IMR-90 (cell line): ENCODE results near the gene CAND1. TPM values are rescaled to one million over a fixed set of nuclear protein-coding genes. Genes with fewer than 3 reads are reported as not detected.

Source experiments
- ATAC-seq: fragments of 200-7000 bp; cut with Tn5 transposase; 2 replicates; pipeline ENCODE4 v1.9.1; 2020; ENCODE audit warnings: low read depth, mild to moderate bottlenecking, moderate library complexity
- BruUV-seq: library from RNA; stranded (reverse); fragments of 400-500 nt; replicated peaks from 2 replicates; lab custom pipeline; 2021; lab: Mats Ljungman, UMichigan
- CTCF ChIA-PET: fragments of 300-600 bp; formaldehyde crosslinking; extraction: SDS; loops from one replicate; lab custom pipeline; 2021; ENCODE audit warnings: antibody characterized with exemption; lab: Yijun Ruan, JAX
- POLR2A ChIA-PET: fragments of 300-600 bp; sonication (Branson Sonifier 250); formaldehyde crosslinking; loops from one replicate; lab custom pipeline; 2022; ENCODE audit warnings: antibody characterized with exemption; ENCODE audit not compliant: unreplicated experiment; lab: Charles Lee
- DNase-seq: peaks from one replicate; pipeline ENCODE4 v3.0.0; 2013
- H2AFZ ChIP-seq: replicated peaks from 2 replicates; pipeline ENCODE3; 2013; ENCODE audit warnings: low read length, mild to moderate bottlenecking; ENCODE audit not compliant: poor library complexity
- H2AK5ac ChIP-seq: 2 replicates; pipeline ENCODE4 v1.6.1; 2013; ENCODE audit warnings: low read depth, low read length, inconsistent platforms
- H2AK9ac ChIP-seq: replicated peaks from 2 replicates; pipeline ENCODE3; 2013; ENCODE audit warnings: mild to moderate bottlenecking, low read depth, low read length, moderate library complexity; ENCODE audit not compliant: poor library complexity
- H2BK120ac ChIP-seq: 2 replicates; pipeline ENCODE4 v1.6.1; 2013; ENCODE audit warnings: low read depth, low read length, inconsistent platforms
- H2BK15ac ChIP-seq: 3 replicates; pipeline ENCODE4 v1.6.1; 2013; ENCODE audit warnings: low read depth, low read length, inconsistent platforms
- H2BK20ac ChIP-seq: 2 replicates; pipeline ENCODE4 v1.6.1; 2013; ENCODE audit warnings: low read depth, mild to moderate bottlenecking, inconsistent platforms, low read length, moderate library complexity
- H2BK5ac ChIP-seq: 2 replicates; pipeline ENCODE4 v1.6.1; 2013; ENCODE audit warnings: mild to moderate bottlenecking, low read depth, low read length, inconsistent platforms; ENCODE audit not compliant: poor library complexity, severe bottlenecking
- H3K14ac ChIP-seq: replicated peaks from 2 replicates; pipeline ENCODE4 v1.6.1; 2013; ENCODE audit warnings: low read depth, low read length, inconsistent platforms
- H3K18ac ChIP-seq: 2 replicates; pipeline ENCODE4 v1.6.1; 2013; ENCODE audit warnings: low read depth, low read length, control low read depth
- H3K23ac ChIP-seq: 2 replicates; pipeline ENCODE4 v1.6.1; 2013; ENCODE audit warnings: low read depth, low read length, inconsistent platforms
- H3K27ac ChIP-seq: 2 replicates; pipeline ENCODE4 v1.5.1; 2013; ENCODE audit warnings: mild to moderate bottlenecking, control low read depth, low read length; ENCODE audit not compliant: insufficient read depth
- H3K27me3 ChIP-seq: 2 replicates; pipeline ENCODE4 v1.6.1; 2013; ENCODE audit warnings: low read length; ENCODE audit not compliant: control insufficient read depth, insufficient read depth
- H3K36me3 ChIP-seq: 2 replicates; pipeline ENCODE4 v1.6.1; 2013; ENCODE audit warnings: low read length, mixed read lengths; ENCODE audit not compliant: control insufficient read depth, insufficient read depth
- H3K4ac ChIP-seq: 2 replicates; pipeline ENCODE4 v1.6.1; 2013; ENCODE audit warnings: low read depth, low read length, inconsistent platforms
- H3K4me1 ChIP-seq: 2 replicates; pipeline ENCODE4 v1.6.1; 2013; ENCODE audit warnings: low read length, mixed read lengths; ENCODE audit not compliant: control insufficient read depth, insufficient read depth
- H3K4me2 ChIP-seq: 2 replicates; pipeline ENCODE4 v1.6.1; 2013; ENCODE audit warnings: low read depth, mild to moderate bottlenecking, control low read depth, low read length, moderate library complexity
- H3K4me3 ChIP-seq: 2 replicates; pipeline ENCODE4 v1.5.1; 2013; ENCODE audit warnings: low read depth, mild to moderate bottlenecking, control low read depth, low read length, moderate library complexity; ENCODE audit not compliant: insufficient read depth
- H3K56ac ChIP-seq: 2 replicates; pipeline ENCODE4 v1.6.1; 2013; ENCODE audit warnings: low read length, inconsistent platforms; ENCODE audit not compliant: insufficient read depth; ENCODE audit errors: extremely low read depth
- H3K79me1 ChIP-seq, 2 experiments: 2 replicates each; pipeline ENCODE4 v1.6.1; 2013; ENCODE audit warnings: low read length in 2 of 2, inconsistent platforms in 1 of 2, low read depth in 1 of 2
- H3K9ac ChIP-seq: 2 replicates; pipeline ENCODE4 v1.6.1; 2013; ENCODE audit warnings: low read depth, low read length, control low read depth
- H3K9me1 ChIP-seq: 2 replicates; pipeline ENCODE4 v1.6.1; 2013; ENCODE audit warnings: low read length, inconsistent platforms; ENCODE audit not compliant: insufficient read depth
- H3K9me3 ChIP-seq: 2 replicates; pipeline ENCODE4 v1.6.1; 2013; ENCODE audit warnings: low read length; ENCODE audit not compliant: control insufficient read depth, insufficient read depth
- H4K20me1 ChIP-seq: 2 replicates; pipeline ENCODE4 v1.6.1; 2013; ENCODE audit warnings: low read length, inconsistent platforms; ENCODE audit not compliant: insufficient read depth
- H4K5ac ChIP-seq: 2 replicates; pipeline ENCODE4 v1.6.1; 2013; ENCODE audit warnings: mild to moderate bottlenecking, low read depth, low read length, control low read depth
- H4K8ac ChIP-seq, 2 experiments: 2 replicates each; pipeline ENCODE4 v1.6.1; 2013; ENCODE audit warnings: low read depth in 2 of 2, low read length in 2 of 2, control low read depth in 1 of 2, inconsistent platforms in 1 of 2
- H4K91ac ChIP-seq: 2 replicates; pipeline ENCODE4 v1.6.1; 2013; ENCODE audit warnings: low read depth, low read length, inconsistent platforms; ENCODE audit not compliant: insufficient read depth
- ELK1 ChIP-seq: fragments of 150-350 bp; IDR thresholded peaks from 2 replicates; pipeline ENCODE4 v1.6.1; 2016; ENCODE audit warnings: low read depth, mild to moderate bottlenecking, low read length, moderate library complexity, borderline replicate concordance
- MXI1 ChIP-seq: IDR thresholded peaks from 2 replicates; pipeline ENCODE4 v1.6.1; 2012; ENCODE audit warnings: low read depth, mild to moderate bottlenecking, low read length, moderate library complexity, borderline replicate concordance
- RAD21 ChIP-seq: IDR thresholded peaks from 2 replicates; pipeline ENCODE4 v1.6.1; 2012; ENCODE audit warnings: low read length, improper control_type of control experiment
- WGBS, 2 experiments: methylation state at CpG; one replicate each; pipeline versions ENCODE4 v1.1.5 to v1.1.7; 2013; ENCODE audit warnings: missing lambda C conversion rate in 2 of 2; ENCODE audit not compliant: insufficient read length in 1 of 2; ENCODE audit errors: extremely low coverage in 2 of 2; 5-methylcytosine and 5-hydroxymethylcytosine counted together
- dilution Hi-C: fragments of 300-500 bp; cut with HindIII; formaldehyde crosslinking; loops from one replicate; pipeline ENCODE4 v1.14.3; 2018; ENCODE audit warnings: low sequenced_read_pairs; ENCODE audit not compliant: unreplicated experiment
- in situ Hi-C: fragments of 300-500 bp; cut with MboI; formaldehyde crosslinking; loops from 3 replicates; pipeline ENCODE4 v1.14.3; 2019; ENCODE audit warnings: low sequenced_read_pairs, inconsistent platforms, mixed read lengths
- intact Hi-C: fragments of 100-400 bp; cut with micrococcal nuclease; formaldehyde crosslinking; loops from 2 replicates; pipeline ENCODE4 v1.10.0; 2022
- polyA plus RNA-seq, 3 experiments: library from polyadenylated mRNA; depleted of rRNA; stranded (reverse); fragments of >200 nt; gene quantifications; 2 replicates each; pipeline ENCODE4 v1.2.3, GENCODE V29; 2012; ENCODE audit warnings: low replicate concordance in 1 of 3
- total RNA-seq: library from RNA; depleted of rRNA; stranded (reverse); fragments of >200 nt; gene quantifications from 2 replicates; pipeline ENCODE4 v1.2.3, GENCODE V29; 2012

The CAND1 gene
- total and polyA plus RNA-seq, 2 of the 4 experiments (the other 2 are of a cell fraction) = 42.6 to 91.4 TPM

DNA sequence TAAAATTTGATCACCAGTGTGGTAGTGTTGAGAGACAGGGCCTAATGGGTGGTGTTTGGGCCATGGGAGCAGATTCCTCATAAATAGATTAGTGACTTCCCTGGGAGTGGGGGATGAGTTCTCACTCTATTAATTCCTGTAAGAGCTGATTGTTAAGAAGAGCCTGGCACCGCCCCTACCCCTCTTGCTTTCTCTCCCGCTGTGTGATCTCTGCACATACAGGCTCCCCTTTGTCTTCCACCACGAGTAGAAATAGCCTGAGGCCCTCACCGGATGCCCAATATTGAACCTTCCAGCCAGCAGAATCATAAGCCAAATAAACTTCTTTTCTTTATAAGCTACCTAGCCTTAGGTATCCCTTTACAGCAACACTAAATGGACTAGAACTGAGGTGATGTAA lies 31.9 kb upstream of the CAND1 start:
- no peak for DNase-seq
- intact Hi-C loops (no loop called here), dilution Hi-C loops (no loop called here), in situ Hi-C loops (no loop called here)
- Histone ChIP-seq H3K9me3 (no peaks in the 10 kb centered on the region), H3K4me3 (no peak overlapping the region), H4K91ac (no peak overlapping the region), H3K14ac (no peak overlapping the region), H3K27ac (no peak overlapping the region), H3K9me1 (no peaks in the 10 kb centered on the region), H2AFZ (no peak overlapping the region), H3K36me3 (no peaks in the 10 kb centered on the region), H2BK20ac (no peak overlapping the region), H3K9ac (no peak overlapping the region), H2BK120ac (no peak overlapping the region), H2AK9ac (no peak overlapping the region), H4K20me1 (no peaks in the 10 kb centered on the region), H3K27me3 (no peaks in the 10 kb centered on the region), H2BK5ac (no peak overlapping the region), H3K79me1 (no peaks in the 10 kb centered on the region), H3K23ac (no peak overlapping the region), H4K5ac (no peak overlapping the region), H2BK15ac (no peak overlapping the region), H3K4me1 (no peaks in the 10 kb centered on the region), H2AK5ac (no peak overlapping the region), H4K8ac (no peak overlapping the region), H3K4ac (no peak overlapping the region), H3K56ac (no peak overlapping the region), H3K4me2 (no peak overlapping the region), H3K18ac (no peak overlapping the region)
- TF ChIP-seq RAD21 (no peak), ELK1 (no peak), MXI1 (no peak)
- POLR2A ChIA-PET = no interaction called here
- CTCF ChIA-PET = no interaction called here
- no CpG with 5 or more reads among the region's 4 CpGs for WGBS, 2 experiments
- no TSS peak for BruUV-seq
- ATAC-seq = no peak
